K562 (cell line): ENCODE data around the gene CD4. TPM values are rescaled to one million over a fixed set of nuclear protein-coding genes. Genes with fewer than 3 reads are reported as not detected.
A peak's percentile ranks its signal among the peaks of the same experiment; 100 is the strongest.

Source experiments
- ARNT ChIP-seq, 2 experiments: fragments of 450-650 bp; IDR thresholded peaks; 2 replicates each; pipeline ENCODE4 v1.6.1; 2016; ENCODE audit warnings: mild to moderate bottlenecking in 1 of 2
- CBX8 ChIP-seq: fragments of 200-600 bp; sonication (generic); IDR thresholded peaks from 2 replicates; pipeline ENCODE4 v1.6.1; 2012; ENCODE audit warnings: borderline replicate concordance, mixed run types, low read depth, mild to moderate bottlenecking, moderate library complexity, mixed read lengths, low read length, control low read depth, inconsistent platforms; ENCODE audit not compliant: poor library complexity, severe bottlenecking; ENCODE audit errors: extremely low read depth
- DPF2 ChIP-seq: fragments of 450-650 bp; IDR thresholded peaks from 2 replicates; pipeline ENCODE4 v1.6.1; 2016
- GATAD2B ChIP-seq: fragments of 450-650 bp; IDR thresholded peaks from 2 replicates; pipeline ENCODE4 v1.6.1; 2017; ENCODE audit warnings: mild to moderate bottlenecking, borderline replicate concordance
- KLF13 ChIP-seq: fragments of 450-650 bp; IDR thresholded peaks from 2 replicates; pipeline ENCODE4 v1.6.1; 2016; ENCODE audit warnings: missing genetic modification characterization, low read depth, mild to moderate bottlenecking, missing compliant biosample characterization, moderate library complexity, borderline replicate concordance
- MCM5 ChIP-seq: fragments of 450-650 bp; IDR thresholded peaks from 2 replicates; pipeline ENCODE4 v1.6.1; 2016; ENCODE audit warnings: low read depth
- SAP30 ChIP-seq: fragments of 200-600 bp; sonication (generic); IDR thresholded peaks from 2 replicates; pipeline ENCODE4 v1.6.1; 2012; ENCODE audit warnings: borderline replicate concordance, low read depth, mild to moderate bottlenecking, moderate library complexity, low read length, control low read depth, inconsistent platforms; ENCODE audit not compliant: insufficient read depth, poor library complexity, severe bottlenecking
- SMAD1 ChIP-seq: fragments of 150-350 bp; IDR thresholded peaks from 2 replicates; pipeline ENCODE4 v1.6.1; 2014; ENCODE audit warnings: low read length, low read depth; ENCODE audit not compliant: partially characterized antibody
- TEAD1 ChIP-seq, 2 experiments: fragments of 450-650 bp in 1 of 2; sonication (generic) in 1 of 2; formaldehyde crosslinking; IDR thresholded peaks; 2 replicates each; pipeline versions ENCODE4 v1.4.0 to v1.8.0; 2020 to 2022; ENCODE audit warnings: mild to moderate bottlenecking in 2 of 2, missing genetic modification reagents in 1 of 2
- ZNF224 ChIP-seq: sonication (generic); formaldehyde crosslinking; IDR thresholded peaks from 2 replicates; pipeline ENCODE4 v1.8.0; 2022; ENCODE audit warnings: mild to moderate bottlenecking, missing genetic modification reagents
- ZNF232 ChIP-seq: sonication (generic); formaldehyde crosslinking; IDR thresholded peaks from 2 replicates; pipeline ENCODE4 v1.8.0; 2022; ENCODE audit warnings: mild to moderate bottlenecking, missing genetic modification reagents
- ZNF274 ChIP-seq: IDR thresholded peaks from 2 replicates; pipeline ENCODE4 v1.6.1; 2011; ENCODE audit warnings: low read depth, mild to moderate bottlenecking, low read length, moderate library complexity, borderline replicate concordance
- ZNF584 ChIP-seq: fragments of 200-800 bp; sonication (Bioruptor generic); IDR thresholded peaks from 2 replicates; pipeline ENCODE4 v1.6.1; 2016; ENCODE audit warnings: low read depth, mild to moderate bottlenecking, missing genetic modification characterization, missing compliant biosample characterization
- ZSCAN32 ChIP-seq: fragments of 450-650 bp; formaldehyde crosslinking; IDR thresholded peaks from 2 replicates; pipeline ENCODE4 v1.4.0; 2020; ENCODE audit warnings: mild to moderate bottlenecking, moderate library complexity
- polyA plus RNA-seq, 8 experiments: library from polyadenylated mRNA; depleted of rRNA in 4 of 8; stranded (reverse) in 5 of 8; unstranded in 3 of 8; fragments of >200 nt; fragmentation: Nextera tagmentation in 2 of 8; fragmentation: Illumina TruSeq in 1 of 8; extraction: Ambion mirVana in 2 of 8; extraction: Trizol in 1 of 8; gene quantifications; 2 replicates each; pipeline versions ENCODE4 v1.2.1 to v1.2.3, GENCODE V29; 2011 to 2014; ENCODE audit warnings: inconsistent platforms in 1 of 8, missing spikeins in 1 of 8
- total RNA-seq, 7 experiments: library from RNA; depleted of rRNA in 6 of 7; stranded (reverse); fragments of >200 nt in 6 of 7; fragmentation: Illumina TruSeq in 2 of 7; extraction: Trizol in 2 of 7; gene quantifications; 2 replicates each; pipeline versions ENCODE4 v1.2.1 to v1.2.3, GENCODE V29; 2011 to 2021; ENCODE audit warnings: low replicate concordance in 1 of 7
- TF ChIP-seq, protein P1 (sequence below): sonication (generic); formaldehyde crosslinking; IDR thresholded peaks from 2 replicates; pipeline ENCODE4 v1.8.0; 2022; ENCODE audit warnings: mild to moderate bottlenecking, missing genetic modification reagents
- TF ChIP-seq, protein P2 (sequence below), 2 experiments: fragments of 450-650 bp; IDR thresholded peaks; 2 replicates each; pipeline ENCODE4 v1.6.1; 2018; ENCODE audit warnings: mild to moderate bottlenecking in 2 of 2, low read depth in 1 of 2; ENCODE audit not compliant: partially characterized antibody in 2 of 2
- TF ChIP-seq, protein P3 (sequence below): sonication (generic); formaldehyde crosslinking; IDR thresholded peaks from 2 replicates; pipeline ENCODE4 v1.8.0; 2022; ENCODE audit warnings: missing genetic modification reagents, mild to moderate bottlenecking, borderline replicate concordance
- TF ChIP-seq, protein P4 (sequence below): fragments of 450-650 bp; IDR thresholded peaks from 2 replicates; pipeline ENCODE4 v1.6.1; 2016

Gene CD4
- total and polyA plus RNA-seq, 9 of the 15 experiments (the other 6 are each of a cell fraction or from before 2014, with no cell fraction given), result 0.06 to 0.27 (median 0.09) TPM; not detected in 5

DNA sequence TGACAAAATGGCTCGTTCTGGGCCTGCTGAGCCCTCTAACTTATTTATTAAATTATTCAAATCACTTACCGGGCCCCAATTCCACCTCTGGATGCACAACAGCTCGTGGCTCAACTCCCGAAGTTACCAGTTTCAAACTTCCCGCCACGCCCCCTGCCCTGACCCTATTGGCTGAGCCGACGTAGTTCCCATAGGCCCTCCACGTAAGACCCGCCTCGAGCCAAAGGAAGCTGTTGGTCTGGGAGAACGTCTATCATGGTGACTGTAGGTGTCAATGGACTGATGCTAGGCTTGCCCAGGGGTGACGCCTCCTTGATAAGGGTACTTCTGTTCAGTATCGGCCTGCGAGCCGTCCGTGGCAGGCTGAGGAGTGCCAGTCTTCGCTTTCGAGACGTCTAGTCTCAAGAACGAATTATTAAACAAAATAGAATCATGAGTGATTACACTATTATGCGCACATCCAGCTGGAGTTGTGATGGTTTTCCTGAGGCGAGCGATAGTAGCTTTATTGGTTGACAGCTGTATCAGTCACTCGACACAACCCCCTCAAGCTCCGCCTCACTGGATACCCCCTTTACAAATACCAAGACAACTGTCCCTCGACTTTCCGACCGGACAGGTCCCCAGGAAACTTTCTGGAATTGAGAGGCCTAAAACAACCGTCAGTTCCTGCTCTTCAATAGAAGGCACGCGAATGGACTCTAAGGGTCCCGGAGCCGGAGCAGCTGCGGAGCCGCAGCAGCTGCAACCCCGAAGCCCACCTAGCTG lies 62.0 kb downstream of the CD4 start, which contains the start of gene CDCA3 (continued):
- TF ChIP-seq GATAD2B, result no peak; the same call in 1 of the 2 replicates
- TF ChIP-seq KLF13 (tag), result peak; percentile 66; the same call in 1 of the 2 replicates
- peak; percentile 46 for TF ChIP-seq SMAD1
- TF ChIP-seq ZSCAN32 (CRISPR knock-in tag), result no peak
- TF ChIP-seq, protein P1, sequence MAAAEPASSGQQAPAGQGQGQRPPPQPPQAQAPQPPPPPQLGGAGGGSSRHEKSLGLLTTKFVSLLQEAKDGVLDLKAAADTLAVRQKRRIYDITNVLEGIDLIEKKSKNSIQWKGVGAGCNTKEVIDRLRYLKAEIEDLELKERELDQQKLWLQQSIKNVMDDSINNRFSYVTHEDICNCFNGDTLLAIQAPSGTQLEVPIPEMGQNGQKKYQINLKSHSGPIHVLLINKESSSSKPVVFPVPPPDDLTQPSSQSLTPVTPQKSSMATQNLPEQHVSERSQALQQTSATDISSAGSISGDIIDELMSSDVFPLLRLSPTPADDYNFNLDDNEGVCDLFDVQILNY, result peak; percentile 85; the same call in 1 of the 2 replicates
- TF ChIP-seq, protein P2, sequence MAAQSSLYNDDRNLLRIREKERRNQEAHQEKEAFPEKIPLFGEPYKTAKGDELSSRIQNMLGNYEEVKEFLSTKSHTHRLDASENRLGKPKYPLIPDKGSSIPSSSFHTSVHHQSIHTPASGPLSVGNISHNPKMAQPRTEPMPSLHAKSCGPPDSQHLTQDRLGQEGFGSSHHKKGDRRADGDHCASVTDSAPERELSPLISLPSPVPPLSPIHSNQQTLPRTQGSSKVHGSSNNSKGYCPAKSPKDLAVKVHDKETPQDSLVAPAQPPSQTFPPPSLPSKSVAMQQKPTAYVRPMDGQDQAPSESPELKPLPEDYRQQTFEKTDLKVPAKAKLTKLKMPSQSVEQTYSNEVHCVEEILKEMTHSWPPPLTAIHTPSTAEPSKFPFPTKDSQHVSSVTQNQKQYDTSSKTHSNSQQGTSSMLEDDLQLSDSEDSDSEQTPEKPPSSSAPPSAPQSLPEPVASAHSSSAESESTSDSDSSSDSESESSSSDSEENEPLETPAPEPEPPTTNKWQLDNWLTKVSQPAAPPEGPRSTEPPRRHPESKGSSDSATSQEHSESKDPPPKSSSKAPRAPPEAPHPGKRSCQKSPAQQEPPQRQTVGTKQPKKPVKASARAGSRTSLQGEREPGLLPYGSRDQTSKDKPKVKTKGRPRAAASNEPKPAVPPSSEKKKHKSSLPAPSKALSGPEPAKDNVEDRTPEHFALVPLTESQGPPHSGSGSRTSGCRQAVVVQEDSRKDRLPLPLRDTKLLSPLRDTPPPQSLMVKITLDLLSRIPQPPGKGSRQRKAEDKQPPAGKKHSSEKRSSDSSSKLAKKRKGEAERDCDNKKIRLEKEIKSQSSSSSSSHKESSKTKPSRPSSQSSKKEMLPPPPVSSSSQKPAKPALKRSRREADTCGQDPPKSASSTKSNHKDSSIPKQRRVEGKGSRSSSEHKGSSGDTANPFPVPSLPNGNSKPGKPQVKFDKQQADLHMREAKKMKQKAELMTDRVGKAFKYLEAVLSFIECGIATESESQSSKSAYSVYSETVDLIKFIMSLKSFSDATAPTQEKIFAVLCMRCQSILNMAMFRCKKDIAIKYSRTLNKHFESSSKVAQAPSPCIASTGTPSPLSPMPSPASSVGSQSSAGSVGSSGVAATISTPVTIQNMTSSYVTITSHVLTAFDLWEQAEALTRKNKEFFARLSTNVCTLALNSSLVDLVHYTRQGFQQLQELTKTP (IDR thresholded peaks at IDR 0.05; ENCODE audit: low read depth in 1 of 2, partially characterized antibody in 2 of 2), result peak in 1 of 2 experiments; percentile 9
- no peak for TF ChIP-seq ZNF232 (CRISPR knock-in tag)
- TF ChIP-seq MCM5, result no peak
- TF ChIP-seq, protein P3, sequence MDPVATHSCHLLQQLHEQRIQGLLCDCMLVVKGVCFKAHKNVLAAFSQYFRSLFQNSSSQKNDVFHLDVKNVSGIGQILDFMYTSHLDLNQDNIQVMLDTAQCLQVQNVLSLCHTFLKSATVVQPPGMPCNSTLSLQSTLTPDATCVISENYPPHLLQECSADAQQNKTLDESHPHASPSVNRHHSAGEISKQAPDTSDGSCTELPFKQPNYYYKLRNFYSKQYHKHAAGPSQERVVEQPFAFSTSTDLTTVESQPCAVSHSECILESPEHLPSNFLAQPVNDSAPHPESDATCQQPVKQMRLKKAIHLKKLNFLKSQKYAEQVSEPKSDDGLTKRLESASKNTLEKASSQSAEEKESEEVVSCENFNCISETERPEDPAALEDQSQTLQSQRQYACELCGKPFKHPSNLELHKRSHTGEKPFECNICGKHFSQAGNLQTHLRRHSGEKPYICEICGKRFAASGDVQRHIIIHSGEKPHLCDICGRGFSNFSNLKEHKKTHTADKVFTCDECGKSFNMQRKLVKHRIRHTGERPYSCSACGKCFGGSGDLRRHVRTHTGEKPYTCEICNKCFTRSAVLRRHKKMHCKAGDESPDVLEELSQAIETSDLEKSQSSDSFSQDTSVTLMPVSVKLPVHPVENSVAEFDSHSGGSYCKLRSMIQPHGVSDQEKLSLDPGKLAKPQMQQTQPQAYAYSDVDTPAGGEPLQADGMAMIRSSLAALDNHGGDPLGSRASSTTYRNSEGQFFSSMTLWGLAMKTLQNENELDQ (CRISPR knock-in tag), result no peak
- no peak for TF ChIP-seq ZNF224 (CRISPR knock-in tag)
- no peak for TF ChIP-seq ZNF584 (CRISPR knock-in tag)
- TF ChIP-seq ZNF274, result no peak
- peak in 1 of 2 experiments; percentile 62; a peak in 1 of 4 replicates for TF ChIP-seq ARNT (IDR thresholded peaks at IDR 0.05)
- no peak for TF ChIP-seq CBX8
- TF ChIP-seq, protein P4, sequence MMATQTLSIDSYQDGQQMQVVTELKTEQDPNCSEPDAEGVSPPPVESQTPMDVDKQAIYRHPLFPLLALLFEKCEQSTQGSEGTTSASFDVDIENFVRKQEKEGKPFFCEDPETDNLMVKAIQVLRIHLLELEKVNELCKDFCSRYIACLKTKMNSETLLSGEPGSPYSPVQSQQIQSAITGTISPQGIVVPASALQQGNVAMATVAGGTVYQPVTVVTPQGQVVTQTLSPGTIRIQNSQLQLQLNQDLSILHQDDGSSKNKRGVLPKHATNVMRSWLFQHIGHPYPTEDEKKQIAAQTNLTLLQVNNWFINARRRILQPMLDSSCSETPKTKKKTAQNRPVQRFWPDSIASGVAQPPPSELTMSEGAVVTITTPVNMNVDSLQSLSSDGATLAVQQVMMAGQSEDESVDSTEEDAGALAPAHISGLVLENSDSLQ, result peak; percentile 99
- no peak; the same call in 1 of the 2 replicates for TF ChIP-seq DPF2
- no peak for TF ChIP-seq TEAD1 (CRISPR knock-in tag; IDR thresholded peaks at IDR 0.05)
- peak; percentile 90 for TF ChIP-seq SAP30
